Mesenteric fat pad (tissue), 1 donor: ENCODE data around the gene CASZ1. TPM values are rescaled to one million over a fixed set of nuclear protein-coding genes. Genes with fewer than 3 reads are reported as not detected.

ENCODE experiments used
- DNase-seq: peaks from one replicate; pipeline ENCODE4 v3.0.0-alpha.2; 2020; ENCODE audit warnings: low spot score
- total RNA-seq: library from RNA; stranded (reverse); fragmentation: NEBNext Ultra II Directional; extraction: Animal tissue kit (Norgen Biotek cat#: 25700); gene quantifications from one replicate; pipeline ENCODE4 v1.2.1, GENCODE V29; 2021
- donor health status: DM: yes; HTN: yes; CAD: no.

Gene CASZ1
- total RNA-seq, 1 donor from 2014 or later, result 8.4 TPM

- DNase-seq, result no peak
These were observed 65.5 kb downstream of the CASZ1 start for GRCh38 chr1:10730985-10731384.

GRCh38 chr1:10728595-10729410 lies 67.6 kb downstream of the CASZ1 start:
- DNase-seq, result no peak

GRCh38 chr1:10727751-10728232 lies 68.7 kb downstream of the CASZ1 start:
- no peak for DNase-seq

- no peak for DNase-seq
These were observed 70.1 kb downstream of the CASZ1 start for GRCh38 chr1:10726355-10726754.

DNA sequence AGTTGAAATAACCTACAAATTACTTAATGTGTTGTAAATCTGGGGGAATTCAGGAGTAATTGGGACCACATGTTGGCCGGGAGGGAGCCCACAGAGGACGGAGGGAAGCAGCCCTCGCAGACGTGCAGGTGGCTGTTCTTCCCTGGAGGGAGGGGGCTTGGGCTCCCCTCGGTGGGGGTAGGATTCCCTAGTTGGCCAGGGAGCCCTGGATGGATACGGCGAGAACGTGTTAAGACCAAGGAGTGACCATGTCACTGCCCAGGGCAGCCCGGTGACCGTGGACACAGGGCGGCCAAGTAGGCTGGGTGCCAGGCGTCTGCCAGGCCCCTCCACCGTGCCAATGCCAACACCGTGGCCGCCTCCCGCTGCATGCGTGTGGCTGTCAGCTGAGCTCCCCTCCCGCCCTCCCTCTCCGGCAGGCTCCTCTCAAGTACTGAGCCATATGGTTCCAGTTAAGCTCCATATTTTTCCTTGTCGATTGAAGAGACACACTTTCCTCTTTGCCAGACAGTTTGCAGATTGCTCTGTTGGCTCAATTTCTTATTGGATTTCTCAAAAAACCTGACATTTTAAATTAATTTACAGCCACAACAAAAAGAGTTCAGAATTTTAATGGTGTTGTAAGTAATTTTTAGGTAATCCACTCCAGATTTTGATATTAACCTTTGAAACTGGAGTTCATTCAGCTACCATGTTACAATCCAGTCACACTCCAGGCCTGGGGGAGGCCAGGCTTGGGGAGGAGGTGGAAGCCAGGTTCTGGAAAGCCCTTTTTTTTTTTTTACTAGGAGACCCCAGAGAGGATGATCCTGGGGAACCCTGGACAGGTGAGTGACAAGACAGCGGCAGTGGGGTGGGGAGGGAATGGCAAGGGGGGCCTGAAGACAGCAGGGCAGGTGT lies 71.2 kb downstream of the CASZ1 start:
- no peak for DNase-seq

DNA sequence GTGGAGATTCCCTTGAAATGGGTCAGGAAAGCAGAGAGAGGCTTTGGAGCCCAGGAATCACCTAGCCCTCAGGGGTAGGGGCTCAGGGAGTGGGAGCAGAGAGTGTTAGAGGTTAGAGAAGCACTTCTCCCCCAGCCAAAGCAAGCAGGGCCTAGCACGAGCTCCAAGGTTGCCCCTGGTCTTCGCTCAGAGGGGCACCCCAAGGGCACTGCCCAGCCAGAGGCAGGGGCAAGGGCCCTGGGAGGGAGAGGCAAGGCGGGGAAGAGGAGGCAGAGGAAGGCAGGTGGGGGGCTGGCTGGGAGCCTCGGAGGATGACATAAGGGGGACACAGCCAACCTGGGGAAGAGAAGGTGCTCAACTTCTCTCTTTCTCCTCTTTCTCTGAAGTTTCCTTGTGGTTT lies 71.9 kb downstream of the CASZ1 start:
- no peak for DNase-seq

GRCh38 chr1:10724052-10724494 lies 72.4 kb downstream of the CASZ1 start:
- DNase-seq, result no peak

- DNase-seq, result no peak
These were observed 73.1 kb downstream of the CASZ1 start for GRCh38 chr1:10723317-10723716.

GRCh38 chr1:10722803-10723202 lies 73.6 kb downstream of the CASZ1 start:
- DNase-seq, result no peak

DNA sequence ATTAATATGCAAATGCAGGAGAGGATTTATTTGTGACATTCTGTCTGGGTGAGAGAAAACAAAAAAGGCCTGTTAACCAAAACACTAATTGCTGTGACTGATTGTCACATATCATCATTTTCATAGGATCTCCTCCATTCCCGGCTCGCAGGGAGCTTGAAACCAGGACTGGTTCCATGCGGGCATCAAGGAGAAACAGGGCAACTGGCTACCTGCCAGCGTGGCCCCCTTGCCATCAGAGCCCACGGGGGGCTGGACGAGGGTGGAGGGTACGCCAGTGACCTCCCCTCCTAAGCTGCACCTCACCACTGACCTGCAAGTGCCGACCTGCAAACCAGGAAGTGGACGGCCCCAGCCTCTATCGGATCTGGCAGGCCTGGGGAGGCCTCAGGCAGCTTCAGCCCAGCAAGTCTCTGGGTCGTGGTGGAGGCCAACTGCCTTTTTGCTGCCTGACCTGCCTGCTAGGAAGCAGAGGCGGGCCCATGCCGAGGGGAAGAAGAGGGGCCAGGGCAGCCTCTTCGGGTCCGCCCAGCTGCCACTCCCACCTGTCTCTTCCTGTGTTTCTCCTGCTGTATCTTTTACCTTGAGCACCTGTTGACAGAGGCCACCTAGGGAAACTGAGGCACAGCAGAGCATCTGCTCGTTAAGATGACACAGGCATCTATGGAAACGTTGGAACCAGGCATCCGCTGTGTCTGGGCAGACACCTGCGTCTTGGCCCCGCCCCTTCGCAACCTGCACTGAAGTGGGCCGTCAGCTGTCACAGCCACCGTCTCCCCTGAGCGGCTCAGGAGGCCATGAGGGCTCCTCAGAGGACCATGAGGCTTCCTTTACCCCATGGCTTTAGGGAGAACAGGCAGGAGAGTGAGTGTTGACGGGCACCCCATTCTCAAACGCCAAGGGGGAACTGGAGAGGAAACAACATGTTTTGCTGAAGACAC lies 74.8 kb downstream of the CASZ1 start:
- DNase-seq, result no peak

- no peak for DNase-seq
These were observed 75.8 kb downstream of the CASZ1 start for GRCh38 chr1:10720635-10721034.

DNA sequence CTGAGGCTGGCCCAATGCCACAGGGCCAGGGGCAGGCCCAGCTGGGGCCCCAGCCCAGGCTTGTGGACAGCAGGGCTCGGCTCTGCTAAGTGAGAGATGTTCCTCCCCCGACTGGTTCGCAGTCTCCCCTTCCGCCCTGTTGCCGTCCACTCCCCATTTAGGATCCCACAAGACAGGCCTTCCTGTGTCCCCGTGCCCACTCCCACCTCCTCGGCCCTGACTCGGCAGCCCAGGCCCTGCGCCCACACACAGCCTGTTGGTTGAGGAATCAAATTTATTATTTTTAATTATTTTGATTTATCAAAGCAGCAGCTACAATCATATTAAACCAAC lies 78.4 kb downstream of the CASZ1 start:
- no peak for DNase-seq

DNA sequence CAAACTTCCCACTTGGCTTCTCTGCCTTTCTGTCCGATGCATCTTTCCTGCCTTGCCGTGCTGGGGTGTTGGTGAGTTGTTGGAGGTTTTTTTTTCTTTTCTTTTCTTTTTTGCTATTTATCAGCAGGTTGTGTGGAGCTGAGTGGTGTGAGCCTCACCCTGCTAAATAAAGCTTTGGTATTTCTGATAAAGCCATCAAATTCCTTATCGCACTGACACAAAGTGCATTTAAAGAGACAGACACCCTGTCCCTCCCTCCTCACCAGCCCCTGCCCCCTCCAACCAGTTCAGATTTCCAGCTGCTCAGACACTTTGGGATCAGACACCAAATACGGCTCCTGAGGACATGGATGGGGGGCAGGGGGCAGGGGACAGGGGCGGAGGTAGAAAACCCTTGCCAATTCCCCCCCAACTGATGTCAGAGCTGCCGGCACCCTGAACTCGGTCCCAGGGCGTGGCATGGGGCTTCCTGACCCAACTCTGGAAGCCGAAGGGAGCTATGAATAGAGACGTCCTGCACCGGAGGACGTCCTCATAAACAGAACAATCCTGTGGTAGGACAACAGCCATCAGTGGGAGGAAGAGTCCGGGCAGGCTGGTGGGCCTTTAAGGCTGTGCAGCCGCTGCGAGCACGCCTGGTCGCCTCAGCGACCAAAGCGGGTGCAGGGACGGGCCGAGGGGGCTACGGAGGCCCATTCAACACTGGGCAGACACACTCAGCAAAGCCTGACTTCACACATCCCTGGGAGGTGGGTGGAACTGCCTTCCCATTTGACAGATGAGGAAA lies 79.0 kb downstream of the CASZ1 start:
- DNase-seq, result no peak

GRCh38 chr1:10716840-10717239 lies 79.6 kb downstream of the CASZ1 start:
- DNase-seq, result no peak

GRCh38 chr1:10714337-10715114 lies 81.9 kb downstream of the CASZ1 start:
- no peak for DNase-seq

DNA sequence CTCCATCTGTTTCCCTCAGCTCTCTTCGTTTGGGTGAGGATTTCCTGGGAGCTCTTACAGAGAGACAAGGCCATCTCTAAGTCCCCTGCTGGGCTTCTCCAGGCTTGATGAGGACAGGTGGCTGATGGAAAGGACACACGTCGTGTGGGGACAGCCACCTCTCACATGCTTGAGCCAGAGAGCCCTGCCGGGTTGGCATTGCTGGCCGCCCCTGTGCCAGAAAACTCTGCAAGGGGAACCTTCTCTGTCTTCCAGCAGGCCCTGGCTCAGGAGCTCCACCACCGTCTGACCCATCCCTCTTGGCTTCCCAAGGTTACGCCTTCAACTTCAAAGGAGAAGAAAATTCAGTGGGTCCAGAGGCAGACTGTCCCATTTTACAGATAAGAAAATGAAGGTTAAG lies 82.8 kb downstream of the CASZ1 start:
- DNase-seq, result no peak

- DNase-seq, result no peak
These were observed 83.7 kb downstream of the CASZ1 start for GRCh38 chr1:10712568-10713362.

DNA sequence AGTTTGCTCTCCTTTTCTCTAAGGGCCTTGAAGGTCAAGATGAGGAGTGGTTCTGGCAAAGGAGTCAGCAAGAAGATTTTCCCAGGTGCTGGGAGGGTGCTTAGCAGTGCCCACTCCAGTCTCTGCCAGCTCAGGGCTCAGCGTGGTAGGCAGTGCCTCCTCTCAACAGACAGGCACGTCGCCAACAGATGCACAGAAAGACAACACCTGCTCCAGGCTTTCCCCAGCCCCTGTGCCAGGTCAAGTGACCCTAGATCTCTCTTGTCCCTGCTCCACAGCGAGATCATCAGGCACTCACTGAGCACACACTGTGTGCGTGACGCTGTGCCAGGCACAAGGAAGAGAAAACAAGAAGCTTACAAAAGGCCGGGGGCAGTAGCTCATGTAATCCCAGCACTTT lies 86.0 kb downstream of the CASZ1 start:
- no peak for DNase-seq

GRCh38 chr1:10709646-10710045 lies 86.8 kb downstream of the CASZ1 start:
- no peak for DNase-seq
